HL-60 (cell line): Measurements from ENCODE around the gene SERPINC1.

ENCODE experiments used
- GABPA ChIP-seq: IDR thresholded peaks from 2 replicates; pipeline ENCODE4 v1.6.1; 2012; ENCODE audit warnings: low read depth
- POLR2AphosphoS5 ChIP-seq: IDR thresholded peaks from 2 replicates; pipeline ENCODE4 v1.6.1; 2012; ENCODE audit warnings: low read depth
- TF ChIP-seq, protein P1 (sequence below): IDR thresholded peaks from one replicate; pipeline ENCODE4 v1.5.1; 2011; ENCODE audit warnings: low read length, control low read depth, inconsistent platforms; ENCODE audit not compliant: insufficient read depth
- TF ChIP-seq, protein P2 (sequence below): IDR thresholded peaks from 2 replicates; pipeline ENCODE4 v1.6.1; 2012; ENCODE audit warnings: low read depth; ENCODE audit not compliant: insufficient replicate concordance

DNA sequence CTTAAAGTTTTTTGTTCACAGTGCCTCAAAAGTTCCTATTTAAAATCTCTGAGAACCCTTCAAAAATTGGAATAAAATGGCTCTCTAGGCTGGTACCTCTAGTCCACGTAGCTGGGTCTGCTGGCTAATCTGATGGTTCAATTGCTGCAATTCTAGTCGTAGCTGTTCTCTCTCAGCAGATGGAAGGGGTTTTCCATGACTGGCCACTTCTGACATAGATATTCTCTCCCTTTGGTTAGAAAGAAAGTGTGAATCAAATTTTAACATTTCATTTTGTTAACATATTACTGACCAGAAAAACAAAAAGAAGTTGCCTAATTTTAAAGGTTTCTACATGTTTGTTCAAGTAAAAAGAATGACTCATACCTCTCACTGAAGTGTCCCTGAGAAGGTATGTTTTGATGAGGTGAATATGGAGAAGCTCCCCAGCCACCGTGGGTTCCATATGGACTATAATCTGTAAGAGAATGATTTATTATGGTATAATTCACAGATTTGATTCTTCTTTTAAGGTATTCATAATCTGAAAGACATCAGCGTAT lies 29.3 kb upstream of the SERPINC1 start:
- TF ChIP-seq, protein P1, sequence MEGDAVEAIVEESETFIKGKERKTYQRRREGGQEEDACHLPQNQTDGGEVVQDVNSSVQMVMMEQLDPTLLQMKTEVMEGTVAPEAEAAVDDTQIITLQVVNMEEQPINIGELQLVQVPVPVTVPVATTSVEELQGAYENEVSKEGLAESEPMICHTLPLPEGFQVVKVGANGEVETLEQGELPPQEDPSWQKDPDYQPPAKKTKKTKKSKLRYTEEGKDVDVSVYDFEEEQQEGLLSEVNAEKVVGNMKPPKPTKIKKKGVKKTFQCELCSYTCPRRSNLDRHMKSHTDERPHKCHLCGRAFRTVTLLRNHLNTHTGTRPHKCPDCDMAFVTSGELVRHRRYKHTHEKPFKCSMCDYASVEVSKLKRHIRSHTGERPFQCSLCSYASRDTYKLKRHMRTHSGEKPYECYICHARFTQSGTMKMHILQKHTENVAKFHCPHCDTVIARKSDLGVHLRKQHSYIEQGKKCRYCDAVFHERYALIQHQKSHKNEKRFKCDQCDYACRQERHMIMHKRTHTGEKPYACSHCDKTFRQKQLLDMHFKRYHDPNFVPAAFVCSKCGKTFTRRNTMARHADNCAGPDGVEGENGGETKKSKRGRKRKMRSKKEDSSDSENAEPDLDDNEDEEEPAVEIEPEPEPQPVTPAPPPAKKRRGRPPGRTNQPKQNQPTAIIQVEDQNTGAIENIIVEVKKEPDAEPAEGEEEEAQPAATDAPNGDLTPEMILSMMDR: no peak
- TF ChIP-seq POLR2AphosphoS5 (no peak), GABPA (no peak)
- TF ChIP-seq, protein P2, sequence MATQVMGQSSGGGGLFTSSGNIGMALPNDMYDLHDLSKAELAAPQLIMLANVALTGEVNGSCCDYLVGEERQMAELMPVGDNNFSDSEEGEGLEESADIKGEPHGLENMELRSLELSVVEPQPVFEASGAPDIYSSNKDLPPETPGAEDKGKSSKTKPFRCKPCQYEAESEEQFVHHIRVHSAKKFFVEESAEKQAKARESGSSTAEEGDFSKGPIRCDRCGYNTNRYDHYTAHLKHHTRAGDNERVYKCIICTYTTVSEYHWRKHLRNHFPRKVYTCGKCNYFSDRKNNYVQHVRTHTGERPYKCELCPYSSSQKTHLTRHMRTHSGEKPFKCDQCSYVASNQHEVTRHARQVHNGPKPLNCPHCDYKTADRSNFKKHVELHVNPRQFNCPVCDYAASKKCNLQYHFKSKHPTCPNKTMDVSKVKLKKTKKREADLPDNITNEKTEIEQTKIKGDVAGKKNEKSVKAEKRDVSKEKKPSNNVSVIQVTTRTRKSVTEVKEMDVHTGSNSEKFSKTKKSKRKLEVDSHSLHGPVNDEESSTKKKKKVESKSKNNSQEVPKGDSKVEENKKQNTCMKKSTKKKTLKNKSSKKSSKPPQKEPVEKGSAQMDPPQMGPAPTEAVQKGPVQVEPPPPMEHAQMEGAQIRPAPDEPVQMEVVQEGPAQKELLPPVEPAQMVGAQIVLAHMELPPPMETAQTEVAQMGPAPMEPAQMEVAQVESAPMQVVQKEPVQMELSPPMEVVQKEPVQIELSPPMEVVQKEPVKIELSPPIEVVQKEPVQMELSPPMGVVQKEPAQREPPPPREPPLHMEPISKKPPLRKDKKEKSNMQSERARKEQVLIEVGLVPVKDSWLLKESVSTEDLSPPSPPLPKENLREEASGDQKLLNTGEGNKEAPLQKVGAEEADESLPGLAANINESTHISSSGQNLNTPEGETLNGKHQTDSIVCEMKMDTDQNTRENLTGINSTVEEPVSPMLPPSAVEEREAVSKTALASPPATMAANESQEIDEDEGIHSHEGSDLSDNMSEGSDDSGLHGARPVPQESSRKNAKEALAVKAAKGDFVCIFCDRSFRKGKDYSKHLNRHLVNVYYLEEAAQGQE: no peak
